SK-N-SH treated with all-trans-retinoic acid at 6 μM for 48 hours (cell line): ENCODE results near the gene SLC35F5.

ENCODE experiments used
- ARNTL ChIP-seq: fragments of 450-650 bp; formaldehyde crosslinking; IDR thresholded peaks from 2 replicates; pipeline ENCODE4 v1.5.0; 2020; ENCODE audit warnings: low read depth, mild to moderate bottlenecking, moderate library complexity, borderline replicate concordance
- CSDC2 ChIP-seq: fragments of 250-450 bp; sonication (Bioruptor Pico); IDR thresholded peaks from 2 replicates; pipeline ENCODE4 v1.5.0; 2020; ENCODE audit warnings: mild to moderate bottlenecking, moderate library complexity
- ISL1 ChIP-seq: fragments of 250-450 bp; sonication (Bioruptor Pico); IDR thresholded peaks from 2 replicates; pipeline ENCODE4 v2.1.2; 2022; ENCODE audit warnings: mild to moderate bottlenecking, moderate library complexity
- OSR1 ChIP-seq: fragments of 250-450 bp; sonication (Bioruptor Pico); IDR thresholded peaks from 2 replicates; pipeline ENCODE4 v1.8.0; 2022; ENCODE audit warnings: moderate library complexity, mild to moderate bottlenecking, inconsistent platforms
- TCF4 ChIP-seq: fragments of 250-450 bp; sonication (Bioruptor Pico); IDR thresholded peaks from 2 replicates; pipeline ENCODE4 v1.8.0; 2021; ENCODE audit warnings: mild to moderate bottlenecking, moderate library complexity, borderline replicate concordance
- ZFP3 ChIP-seq: fragments of 250-450 bp; sonication (Bioruptor Pico); IDR thresholded peaks from 2 replicates; pipeline ENCODE4 v1.5.0; 2020; ENCODE audit warnings: mild to moderate bottlenecking, moderate library complexity
- ZFP30 ChIP-seq: fragments of 450-650 bp; formaldehyde crosslinking; IDR thresholded peaks from 2 replicates; pipeline ENCODE4 v1.5.0; 2022; ENCODE audit warnings: mild to moderate bottlenecking, moderate library complexity
- ZNF565 ChIP-seq: fragments of 450-650 bp; formaldehyde crosslinking; conservative IDR thresholded peaks from 2 replicates; pipeline ENCODE4 v1.5.0; 2020; ENCODE audit warnings: low read depth, mild to moderate bottlenecking, moderate library complexity
- TF ChIP-seq, protein P1 (sequence below): fragments of 250-450 bp; sonication (Bioruptor Pico); IDR thresholded peaks from 2 replicates; pipeline ENCODE4 v1.8.0; 2021; ENCODE audit warnings: low read depth, mild to moderate bottlenecking, moderate library complexity, borderline replicate concordance
- TF ChIP-seq, protein P2 (sequence below): fragments of 250-450 bp; sonication (Bioruptor Pico); IDR thresholded peaks from 2 replicates; pipeline ENCODE4 v1.8.0; 2020; ENCODE audit warnings: mild to moderate bottlenecking, moderate library complexity, borderline replicate concordance
- TF ChIP-seq, protein P3 (sequence below): fragments of 250-450 bp; sonication (Bioruptor Pico); IDR thresholded peaks from 2 replicates; pipeline ENCODE4 v1.5.1; 2020; ENCODE audit warnings: low read depth, mild to moderate bottlenecking, moderate library complexity
- TF ChIP-seq, protein P4 (sequence below): fragments of 250-450 bp; sonication (Bioruptor Pico); IDR thresholded peaks from 2 replicates; pipeline ENCODE4 v1.5.1; 2021; ENCODE audit warnings: mild to moderate bottlenecking, moderate library complexity

DNA sequence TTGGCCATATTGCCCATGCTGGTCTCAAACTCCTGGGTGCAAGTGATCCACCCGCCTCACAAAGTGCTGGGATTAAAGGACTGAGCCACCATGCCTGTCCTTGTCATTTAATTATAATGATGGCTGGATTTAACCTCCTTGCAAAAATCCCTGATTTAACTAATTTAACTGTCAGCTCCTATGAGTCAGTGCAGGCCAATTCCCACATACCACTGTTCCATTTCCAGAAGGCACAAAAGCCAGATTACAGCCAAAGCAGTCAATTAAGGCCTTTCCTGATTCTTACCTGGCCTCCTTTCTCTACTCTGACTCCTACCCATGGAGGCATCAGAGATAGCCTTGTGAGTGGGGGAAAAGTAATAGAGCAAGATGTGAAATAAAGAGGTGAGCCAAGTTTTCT is 12.3 kb upstream of the SLC35F5 start:
- TF ChIP-seq ISL1 (peak; percentile 31), ARNTL (CRISPR knock-in tag) (no peak), TCF4 (CRISPR knock-in tag) (no peak), ZFP30 (CRISPR knock-in tag) (no peak), ZFP3 (CRISPR knock-in tag) (no peak), OSR1 (CRISPR knock-in tag) (no peak), CSDC2 (CRISPR knock-in tag) (no peak), ZNF565 (no peak)
- TF ChIP-seq, protein P1, sequence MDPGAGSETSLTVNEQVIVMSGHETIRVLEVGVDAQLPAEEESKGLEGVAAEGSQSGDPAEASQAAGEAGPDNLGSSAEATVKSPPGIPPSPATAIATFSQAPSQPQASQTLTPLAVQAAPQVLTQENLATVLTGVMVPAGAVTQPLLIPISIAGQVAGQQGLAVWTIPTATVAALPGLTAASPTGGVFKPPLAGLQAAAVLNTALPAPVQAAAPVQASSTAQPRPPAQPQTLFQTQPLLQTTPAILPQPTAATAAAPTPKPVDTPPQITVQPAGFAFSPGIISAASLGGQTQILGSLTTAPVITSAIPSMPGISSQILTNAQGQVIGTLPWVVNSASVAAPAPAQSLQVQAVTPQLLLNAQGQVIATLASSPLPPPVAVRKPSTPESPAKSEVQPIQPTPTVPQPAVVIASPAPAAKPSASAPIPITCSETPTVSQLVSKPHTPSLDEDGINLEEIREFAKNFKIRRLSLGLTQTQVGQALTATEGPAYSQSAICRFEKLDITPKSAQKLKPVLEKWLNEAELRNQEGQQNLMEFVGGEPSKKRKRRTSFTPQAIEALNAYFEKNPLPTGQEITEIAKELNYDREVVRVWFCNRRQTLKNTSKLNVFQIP (CRISPR knock-in tag): no peak
- TF ChIP-seq, protein P2, sequence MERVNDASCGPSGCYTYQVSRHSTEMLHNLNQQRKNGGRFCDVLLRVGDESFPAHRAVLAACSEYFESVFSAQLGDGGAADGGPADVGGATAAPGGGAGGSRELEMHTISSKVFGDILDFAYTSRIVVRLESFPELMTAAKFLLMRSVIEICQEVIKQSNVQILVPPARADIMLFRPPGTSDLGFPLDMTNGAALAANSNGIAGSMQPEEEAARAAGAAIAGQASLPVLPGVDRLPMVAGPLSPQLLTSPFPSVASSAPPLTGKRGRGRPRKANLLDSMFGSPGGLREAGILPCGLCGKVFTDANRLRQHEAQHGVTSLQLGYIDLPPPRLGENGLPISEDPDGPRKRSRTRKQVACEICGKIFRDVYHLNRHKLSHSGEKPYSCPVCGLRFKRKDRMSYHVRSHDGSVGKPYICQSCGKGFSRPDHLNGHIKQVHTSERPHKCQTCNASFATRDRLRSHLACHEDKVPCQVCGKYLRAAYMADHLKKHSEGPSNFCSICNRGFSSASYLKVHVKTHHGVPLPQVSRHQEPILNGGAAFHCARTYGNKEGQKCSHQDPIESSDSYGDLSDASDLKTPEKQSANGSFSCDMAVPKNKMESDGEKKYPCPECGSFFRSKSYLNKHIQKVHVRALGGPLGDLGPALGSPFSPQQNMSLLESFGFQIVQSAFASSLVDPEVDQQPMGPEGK (CRISPR knock-in tag): no peak
- TF ChIP-seq, protein P3, sequence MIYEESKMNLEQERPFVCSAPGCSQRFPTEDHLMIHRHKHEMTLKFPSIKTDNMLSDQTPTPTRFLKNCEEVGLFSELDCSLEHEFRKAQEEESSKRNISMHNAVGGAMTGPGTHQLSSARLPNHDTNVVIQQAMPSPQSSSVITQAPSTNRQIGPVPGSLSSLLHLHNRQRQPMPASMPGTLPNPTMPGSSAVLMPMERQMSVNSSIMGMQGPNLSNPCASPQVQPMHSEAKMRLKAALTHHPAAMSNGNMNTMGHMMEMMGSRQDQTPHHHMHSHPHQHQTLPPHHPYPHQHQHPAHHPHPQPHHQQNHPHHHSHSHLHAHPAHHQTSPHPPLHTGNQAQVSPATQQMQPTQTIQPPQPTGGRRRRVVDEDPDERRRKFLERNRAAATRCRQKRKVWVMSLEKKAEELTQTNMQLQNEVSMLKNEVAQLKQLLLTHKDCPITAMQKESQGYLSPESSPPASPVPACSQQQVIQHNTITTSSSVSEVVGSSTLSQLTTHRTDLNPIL (CRISPR knock-in tag): no peak
- TF ChIP-seq, protein P4, sequence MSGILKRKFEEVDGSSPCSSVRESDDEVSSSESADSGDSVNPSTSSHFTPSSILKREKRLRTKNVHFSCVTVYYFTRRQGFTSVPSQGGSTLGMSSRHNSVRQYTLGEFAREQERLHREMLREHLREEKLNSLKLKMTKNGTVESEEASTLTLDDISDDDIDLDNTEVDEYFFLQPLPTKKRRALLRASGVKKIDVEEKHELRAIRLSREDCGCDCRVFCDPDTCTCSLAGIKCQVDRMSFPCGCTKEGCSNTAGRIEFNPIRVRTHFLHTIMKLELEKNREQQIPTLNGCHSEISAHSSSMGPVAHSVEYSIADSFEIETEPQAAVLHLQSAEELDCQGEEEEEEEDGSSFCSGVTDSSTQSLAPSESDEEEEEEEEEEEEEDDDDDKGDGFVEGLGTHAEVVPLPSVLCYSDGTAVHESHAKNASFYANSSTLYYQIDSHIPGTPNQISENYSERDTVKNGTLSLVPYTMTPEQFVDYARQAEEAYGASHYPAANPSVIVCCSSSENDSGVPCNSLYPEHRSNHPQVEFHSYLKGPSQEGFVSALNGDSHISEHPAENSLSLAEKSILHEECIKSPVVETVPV (CRISPR knock-in tag): no peak
